HCT116 (cell line): Measurements from ENCODE around the gene EGF.

Experiments
- EZH2phosphoT487 ChIP-seq: fragments of 200-600 bp; IDR thresholded peaks from 2 replicates; pipeline ENCODE4 v1.6.1; 2018; ENCODE audit warnings: antibody characterized with exemption, borderline replicate concordance
- POLR2A ChIP-seq: IDR thresholded peaks from 2 replicates; pipeline ENCODE4 v1.7.0; 2011; ENCODE audit warnings: borderline replicate concordance; ENCODE audit not compliant: insufficient read depth, insufficient read length; ENCODE audit errors: extremely low read depth
- TF ChIP-seq, protein P1 (sequence below), 3 experiments: fragments of 200-600 bp in 1 of 3; sonication (generic) in 1 of 3; IDR thresholded peaks in 2 of 3; conservative IDR thresholded peaks in 1 of 3; 2 replicates each; pipeline ENCODE4 v1.5.1; 2012 to 2017; ENCODE audit warnings: low read depth in 2 of 3, low read length in 2 of 3, antibody characterized with exemption in 1 of 3, borderline replicate concordance in 1 of 3, control low read depth in 1 of 3, mild to moderate bottlenecking in 1 of 3, mixed read lengths in 1 of 3, mixed run types in 1 of 3, moderate library complexity in 1 of 3; ENCODE audit not compliant: insufficient read depth in 1 of 3

DNA sequence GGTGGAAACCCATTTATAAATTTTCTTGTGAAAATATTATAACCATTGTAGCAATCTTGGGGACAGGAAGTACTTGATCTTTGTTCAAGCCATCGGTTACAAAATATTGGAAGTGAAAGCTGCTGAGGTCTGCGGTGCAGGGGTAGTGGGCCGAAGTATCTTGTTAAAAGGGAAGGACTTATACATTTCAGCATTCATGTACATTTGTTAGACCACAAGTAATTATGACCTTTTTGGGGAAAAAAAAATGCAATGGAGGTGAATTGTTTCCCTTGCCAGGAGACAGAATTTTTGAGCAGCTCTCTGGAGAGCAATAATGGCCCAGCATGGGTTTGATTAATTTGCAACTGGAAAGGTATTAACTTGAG is 121.3 kb downstream of the EGF start:
- TF ChIP-seq, protein P1, sequence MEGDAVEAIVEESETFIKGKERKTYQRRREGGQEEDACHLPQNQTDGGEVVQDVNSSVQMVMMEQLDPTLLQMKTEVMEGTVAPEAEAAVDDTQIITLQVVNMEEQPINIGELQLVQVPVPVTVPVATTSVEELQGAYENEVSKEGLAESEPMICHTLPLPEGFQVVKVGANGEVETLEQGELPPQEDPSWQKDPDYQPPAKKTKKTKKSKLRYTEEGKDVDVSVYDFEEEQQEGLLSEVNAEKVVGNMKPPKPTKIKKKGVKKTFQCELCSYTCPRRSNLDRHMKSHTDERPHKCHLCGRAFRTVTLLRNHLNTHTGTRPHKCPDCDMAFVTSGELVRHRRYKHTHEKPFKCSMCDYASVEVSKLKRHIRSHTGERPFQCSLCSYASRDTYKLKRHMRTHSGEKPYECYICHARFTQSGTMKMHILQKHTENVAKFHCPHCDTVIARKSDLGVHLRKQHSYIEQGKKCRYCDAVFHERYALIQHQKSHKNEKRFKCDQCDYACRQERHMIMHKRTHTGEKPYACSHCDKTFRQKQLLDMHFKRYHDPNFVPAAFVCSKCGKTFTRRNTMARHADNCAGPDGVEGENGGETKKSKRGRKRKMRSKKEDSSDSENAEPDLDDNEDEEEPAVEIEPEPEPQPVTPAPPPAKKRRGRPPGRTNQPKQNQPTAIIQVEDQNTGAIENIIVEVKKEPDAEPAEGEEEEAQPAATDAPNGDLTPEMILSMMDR (IDR thresholded peaks at IDR 0.05 in 2 of 3, conservative IDR thresholded peaks at IDR 0.05 in 1 of 3; ENCODE audit: borderline replicate concordance in 1 of 3, insufficient read depth in 1 of 3, low read depth in 2 of 3, low read length in 2 of 3), result no peak
- TF ChIP-seq POLR2A (no peak), EZH2phosphoT487 (no peak)
